HG03520 (cell line): Measurements from ENCODE around the gene RNF149.
"Not testable (repeated sequence)": the region's sequence is repeated elsewhere in the genome, so short reads cannot be mapped to it uniquely, and the experiment has no call there.

Source experiments
- ATAC-seq: cut with Tn5 transposase; IDR thresholded peaks from one replicate; pipeline ENCODE4 v1.9.1; 2021; ENCODE audit warnings: mild to moderate bottlenecking, moderate library complexity; ENCODE audit not compliant: unreplicated experiment

Gene RNF149

DNA sequence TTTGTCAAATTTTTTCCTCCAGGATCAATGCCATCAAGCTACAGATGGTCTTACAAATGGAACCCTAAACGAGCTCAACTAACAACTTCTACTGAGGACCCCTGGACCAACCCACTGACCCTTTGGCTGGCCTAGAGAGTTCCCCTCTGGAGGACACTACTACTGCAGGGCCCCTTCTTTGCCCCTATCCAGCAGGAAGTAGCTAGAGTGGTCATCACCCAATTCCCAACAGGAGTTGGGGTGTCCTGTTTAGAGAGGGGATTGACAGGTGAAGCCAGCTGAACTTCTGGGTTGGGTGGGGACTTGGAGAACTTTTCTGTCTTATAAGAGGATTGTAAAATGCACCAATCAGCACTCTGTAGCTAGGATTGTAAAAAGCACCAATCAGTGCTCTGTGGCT lies 72.5 kb downstream of the RNF149 start:
- not testable (repeated sequence) for ATAC-seq

DNA sequence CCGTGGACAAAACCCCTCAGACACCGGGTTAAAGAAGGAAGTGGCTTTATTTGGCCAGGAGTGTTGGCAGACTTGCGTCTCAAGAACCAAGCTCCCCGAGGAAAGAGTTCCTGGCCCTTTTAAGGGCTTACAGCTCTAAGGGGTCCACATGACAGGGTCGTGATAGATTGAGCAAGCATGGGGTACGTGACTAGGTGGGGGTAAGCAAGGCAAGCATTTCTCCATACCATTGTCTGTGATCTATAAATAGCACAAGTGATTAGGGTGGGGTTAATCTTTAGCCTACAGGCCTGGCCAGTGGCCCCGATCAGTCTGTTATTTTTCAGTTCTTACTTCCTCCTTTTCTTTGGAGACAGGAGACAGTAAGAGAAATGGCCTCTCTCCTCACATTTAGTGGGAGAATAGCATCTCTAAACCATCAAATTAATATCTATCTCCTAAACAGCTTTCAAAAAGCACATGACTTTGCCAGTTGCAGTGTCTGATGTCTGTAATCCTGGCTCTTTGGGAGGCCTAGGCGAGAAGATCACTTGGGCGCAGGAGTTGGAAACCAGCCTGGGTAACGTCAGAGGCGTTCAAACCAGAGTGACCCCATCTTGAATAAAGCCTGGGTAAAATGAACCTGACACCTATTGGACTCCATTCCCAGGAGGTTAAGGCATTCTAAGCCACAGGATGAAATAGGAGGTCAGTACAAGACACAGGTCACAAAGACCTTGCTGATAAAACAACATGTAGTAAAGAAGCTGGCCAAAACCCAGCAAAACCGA lies 74.1 kb downstream of the RNF149 start:
- no peak for ATAC-seq

DNA sequence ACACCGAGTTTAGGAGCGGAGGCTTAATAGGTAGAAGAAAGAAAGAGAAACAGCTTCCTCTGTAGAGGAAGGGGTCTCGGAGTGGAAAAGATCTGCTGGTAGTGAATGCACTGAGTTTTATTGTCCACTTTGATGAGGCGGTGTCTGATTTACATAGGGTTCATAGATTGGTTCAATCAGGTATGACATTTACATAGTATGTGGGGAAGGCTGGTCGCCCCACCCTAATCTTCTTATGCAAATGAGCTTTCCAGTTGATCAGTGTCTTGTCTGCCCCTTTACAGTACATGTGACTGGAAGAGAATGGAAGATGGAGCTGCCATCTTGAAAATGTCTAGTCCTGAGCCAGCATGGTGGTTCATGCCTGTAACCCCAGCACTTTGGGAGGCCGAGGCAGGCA lies 75.7 kb downstream of the RNF149 start:
- no peak for ATAC-seq

DNA sequence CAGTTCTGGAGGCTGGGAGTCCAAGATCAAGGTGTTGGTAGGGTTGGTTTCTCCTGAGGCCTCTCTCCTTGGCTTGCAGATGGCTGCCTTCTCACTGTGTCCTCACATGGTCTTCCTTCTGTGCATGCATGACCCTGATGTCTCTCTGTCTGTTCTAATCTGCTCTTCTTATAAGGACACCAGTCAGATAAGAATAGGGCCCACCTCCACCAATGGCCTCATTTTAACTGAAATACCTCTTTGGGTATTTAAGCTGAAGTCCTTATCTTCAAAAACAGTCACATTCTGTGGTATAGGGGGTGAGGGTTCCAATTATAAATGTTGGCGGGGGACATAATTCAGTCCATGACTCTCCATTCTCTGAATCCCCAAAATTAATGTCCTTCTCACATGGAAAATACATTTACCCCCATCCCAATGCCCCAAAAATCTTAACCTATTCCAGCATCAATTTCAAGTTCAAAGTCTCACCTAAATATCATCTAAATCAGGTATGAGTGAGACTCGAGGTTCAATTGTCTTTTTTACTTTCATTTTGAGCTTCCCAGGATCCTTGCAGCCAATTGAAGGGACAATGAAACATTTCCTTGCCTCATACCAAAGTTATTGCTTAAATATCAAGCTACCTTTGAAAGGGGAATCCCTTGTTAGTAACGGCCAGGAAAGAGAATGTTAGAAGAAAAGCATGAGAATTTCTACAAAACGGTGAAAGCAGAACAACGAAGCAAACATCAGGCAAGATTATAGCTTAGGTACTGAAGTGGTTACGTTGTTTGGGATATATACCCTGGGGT lies 76.4 kb downstream of the RNF149 start:
- ATAC-seq: no peak

DNA sequence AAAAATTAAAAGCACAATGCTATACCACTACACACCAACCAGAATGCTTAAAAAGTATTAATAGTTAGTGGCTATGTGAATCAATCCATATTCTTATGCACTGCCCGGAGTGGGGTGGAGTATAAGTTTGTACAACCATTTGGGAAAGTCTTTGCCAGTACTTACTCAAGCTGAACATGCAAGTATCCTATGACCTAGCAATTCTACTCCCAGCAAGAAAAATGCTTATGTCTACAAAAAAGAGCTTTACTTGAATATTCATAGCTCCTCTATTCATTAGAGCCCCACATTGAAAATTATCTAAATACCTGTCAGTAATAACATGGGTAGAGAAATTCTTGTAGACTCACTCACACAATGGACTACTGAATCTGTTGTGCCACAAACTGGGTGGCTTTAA lies 77.3 kb downstream of the RNF149 start:
- no peak for ATAC-seq

DNA sequence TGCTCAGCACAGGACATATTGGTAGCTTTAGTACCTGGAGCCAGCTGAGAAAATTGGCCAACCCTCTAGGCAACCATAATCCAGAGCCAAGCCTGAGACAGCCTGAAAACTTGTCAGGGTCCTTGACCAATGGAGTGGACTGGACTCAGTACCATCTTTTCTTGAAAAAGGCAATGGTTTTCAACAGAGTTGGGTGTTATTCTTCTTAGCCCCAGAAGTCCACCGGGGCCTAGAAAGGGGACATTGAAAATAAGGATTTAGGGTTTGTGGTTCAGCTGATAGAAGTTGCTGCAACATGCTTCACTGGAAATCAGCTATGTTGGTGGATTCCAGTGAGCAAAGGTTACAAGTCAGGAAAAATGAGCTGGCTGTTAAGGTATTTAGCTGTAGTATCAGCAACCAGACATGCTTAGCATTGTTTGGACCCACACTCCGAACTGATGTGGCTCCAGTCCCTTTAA lies 77.9 kb downstream of the RNF149 start:
- no peak for ATAC-seq
